NCI-H69 (cell line): ENCODE results near the gene INPP5D.

Experiments used
- DNase-seq: peaks from one replicate; lab custom pipeline; 2025; lab: John Stamatoyannopoulos, UW

INPP5D gene

GRCh38 chr2:233075141-233075965, 15.2 kb downstream of the INPP5D start:
- DNase-seq: no peak

DNA sequence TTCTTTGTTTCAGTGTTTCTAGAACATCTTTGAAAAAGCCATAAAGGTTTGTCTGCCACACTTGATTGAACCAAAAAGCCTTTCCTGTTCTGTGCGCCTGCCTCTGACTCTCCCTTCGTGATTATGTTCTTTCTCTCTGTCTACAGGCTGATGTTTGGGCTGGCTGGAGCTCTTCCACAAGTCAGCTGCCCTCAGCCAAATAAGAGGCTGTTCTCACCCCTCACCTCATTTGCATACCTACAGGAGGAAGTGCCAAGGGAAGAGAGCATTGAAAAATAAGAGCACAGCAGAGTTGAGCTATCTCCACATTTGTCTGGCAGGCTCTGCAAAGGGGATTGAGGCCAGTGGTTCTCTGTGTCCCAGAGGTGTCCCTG, 15.8 kb downstream of the INPP5D start:
- DNase-seq: no peak

- DNase-seq: no peak
Measured at GRCh38 chr2:233076749-233077148, 16.6 kb downstream of the INPP5D start.

DNA sequence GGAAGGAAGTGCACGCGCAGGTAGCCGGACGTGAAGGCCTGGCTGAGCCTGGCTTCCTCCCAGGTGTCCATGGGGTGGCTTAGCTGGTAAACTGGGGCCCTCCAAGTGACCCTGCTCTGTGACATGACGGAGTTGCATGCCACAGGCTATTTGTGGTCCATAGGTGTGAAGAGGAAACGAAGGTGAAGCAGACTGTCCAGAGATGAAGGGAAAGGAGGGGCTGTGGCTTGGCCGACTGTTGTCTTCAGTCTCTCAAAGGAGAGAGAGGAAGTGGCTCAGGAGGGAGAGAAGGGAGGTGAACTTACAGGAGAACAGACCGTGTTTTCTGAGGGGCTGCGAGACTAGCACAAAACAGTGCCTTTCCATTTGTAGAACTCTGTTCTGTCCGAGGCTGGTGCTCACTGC, 19.3 kb downstream of the INPP5D start:
- DNase-seq: no peak

DNA sequence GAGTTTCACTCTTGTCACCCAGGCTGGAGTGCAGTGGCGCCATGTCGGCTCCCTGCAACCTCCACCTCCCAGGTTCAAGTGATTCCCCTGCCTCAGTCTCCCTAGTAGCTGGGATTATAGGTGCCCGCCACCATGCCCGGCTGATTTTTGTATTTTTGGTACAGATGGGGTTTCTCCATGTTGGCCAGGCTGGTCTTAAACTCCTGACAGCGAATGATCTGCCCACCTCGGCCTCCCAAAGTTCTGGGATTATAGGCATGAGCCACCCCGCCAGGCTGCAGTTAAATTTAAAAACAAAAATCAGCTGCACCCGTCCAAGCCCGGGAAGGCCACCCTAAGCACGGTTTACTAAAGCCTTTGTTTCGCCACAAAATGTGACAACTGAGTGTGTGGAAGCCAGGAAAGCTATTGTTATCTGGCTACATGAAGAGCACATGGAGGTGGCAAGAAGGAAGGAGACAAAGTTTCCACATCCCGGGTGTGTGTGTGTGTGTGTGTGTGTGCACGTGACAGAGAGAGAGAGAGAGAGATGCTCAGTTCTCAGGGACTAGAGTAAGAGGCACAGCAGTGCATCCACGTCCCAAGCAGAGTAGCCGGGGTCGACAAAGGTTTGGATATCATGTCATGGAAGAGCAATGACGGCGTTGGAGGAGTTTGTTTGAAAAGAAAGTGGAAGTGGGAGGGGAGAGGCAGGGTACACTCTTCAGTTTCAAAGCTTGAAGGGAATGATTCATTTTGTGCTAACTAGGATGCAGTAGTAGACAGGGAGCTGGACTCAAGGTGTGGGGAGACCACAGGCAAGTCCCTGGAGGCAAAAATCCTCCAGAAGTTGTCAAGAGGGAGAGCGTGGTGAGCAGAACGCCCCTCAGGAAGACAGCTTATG, 20.1 kb downstream of the INPP5D start:
- DNase-seq: no peak

- no peak for DNase-seq
Measured at GRCh38 chr2:233080836-233081229, 20.7 kb downstream of the INPP5D start.

DNA sequence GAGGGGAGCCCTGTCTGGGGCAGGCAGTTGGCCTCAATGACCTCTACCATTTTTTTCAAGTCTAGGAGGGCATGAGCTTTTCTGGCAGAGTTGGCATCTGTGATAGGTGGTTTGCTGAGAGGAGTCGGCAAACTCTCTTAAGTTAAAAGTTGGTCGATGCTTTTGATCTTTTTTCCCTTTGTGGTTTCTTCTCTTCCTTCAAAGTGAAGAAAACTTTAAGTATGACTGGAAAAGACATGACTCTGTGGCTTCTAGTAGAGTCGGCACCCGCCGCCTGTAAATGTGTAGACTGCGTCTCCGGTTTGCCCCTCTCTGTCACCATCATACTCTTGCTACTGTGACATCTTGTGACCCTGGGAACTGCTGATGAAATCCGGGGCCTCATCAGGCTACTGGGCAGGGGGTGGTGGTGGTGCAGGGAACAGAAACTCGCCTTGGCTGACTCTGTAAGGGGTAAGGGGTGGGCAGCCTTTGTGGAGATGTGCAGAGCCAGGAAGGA, 21.1 kb downstream of the INPP5D start:
- no peak for DNase-seq

- DNase-seq: no peak
Measured at GRCh38 chr2:233081731-233082221, 21.6 kb downstream of the INPP5D start.

DNA sequence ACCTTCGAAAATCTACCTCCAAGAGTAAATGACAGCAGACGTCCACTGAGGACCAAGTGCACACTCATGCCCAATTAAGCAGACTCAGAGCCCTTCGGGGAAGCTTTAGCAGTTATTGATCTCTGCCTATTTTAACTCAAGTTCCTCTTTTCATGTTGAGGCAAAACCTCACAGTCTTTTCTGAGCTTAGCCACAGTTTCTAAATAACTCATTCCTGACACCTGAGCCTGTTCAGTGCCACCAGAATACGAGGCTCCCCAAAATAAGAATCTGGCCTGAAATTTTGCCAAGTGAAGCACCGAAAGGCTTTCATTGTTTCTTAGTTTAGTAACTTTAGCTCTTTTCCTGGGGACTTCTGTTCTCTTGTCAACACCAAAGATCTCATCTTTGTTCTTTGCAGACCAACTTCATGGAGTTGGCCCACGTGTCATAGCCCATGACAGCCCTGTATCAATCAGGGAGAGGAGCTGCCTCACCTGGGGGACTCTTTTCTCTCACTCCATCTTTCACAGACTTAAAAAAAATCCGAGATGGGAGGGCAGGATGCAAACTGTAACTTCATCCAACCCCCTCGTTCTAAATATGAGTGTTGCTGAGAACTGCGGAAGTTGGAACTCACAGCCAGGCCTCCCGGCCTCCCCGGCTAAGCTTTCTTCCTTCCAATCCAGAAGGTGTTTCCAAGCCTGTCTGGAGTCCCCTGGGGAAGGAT, 22.2 kb downstream of the INPP5D start:
- no peak for DNase-seq

- no peak for DNase-seq
Measured at GRCh38 chr2:233082931-233083755, 23.0 kb downstream of the INPP5D start.

DNA sequence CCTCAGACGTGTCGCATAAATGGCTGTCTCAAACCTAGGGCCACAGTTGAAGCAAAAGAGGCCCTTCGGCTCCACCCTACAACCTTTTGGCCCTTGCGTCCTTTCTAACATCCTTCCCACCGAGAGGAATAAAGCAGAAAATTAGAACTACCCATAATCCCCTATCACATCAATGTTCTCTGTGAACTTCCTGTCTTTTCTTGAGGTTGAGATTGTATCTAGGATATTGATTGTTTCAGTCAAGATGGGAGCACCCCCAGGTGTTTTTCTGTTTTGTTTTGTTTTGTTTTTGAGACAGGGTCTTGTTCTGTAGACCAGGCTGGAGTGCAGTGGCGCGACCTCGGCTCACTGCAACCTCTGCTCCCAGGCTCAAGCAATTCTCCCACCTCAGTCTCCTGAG, 23.6 kb downstream of the INPP5D start:
- no peak for DNase-seq

GRCh38 chr2:233084488-233084887, 24.3 kb downstream of the INPP5D start:
- DNase-seq: no peak

- DNase-seq: no peak
Measured at GRCh38 chr2:233085037-233085838, 25.1 kb downstream of the INPP5D start.

GRCh38 chr2:233085839-233086150, 25.7 kb downstream of the INPP5D start:
- no peak for DNase-seq

DNA sequence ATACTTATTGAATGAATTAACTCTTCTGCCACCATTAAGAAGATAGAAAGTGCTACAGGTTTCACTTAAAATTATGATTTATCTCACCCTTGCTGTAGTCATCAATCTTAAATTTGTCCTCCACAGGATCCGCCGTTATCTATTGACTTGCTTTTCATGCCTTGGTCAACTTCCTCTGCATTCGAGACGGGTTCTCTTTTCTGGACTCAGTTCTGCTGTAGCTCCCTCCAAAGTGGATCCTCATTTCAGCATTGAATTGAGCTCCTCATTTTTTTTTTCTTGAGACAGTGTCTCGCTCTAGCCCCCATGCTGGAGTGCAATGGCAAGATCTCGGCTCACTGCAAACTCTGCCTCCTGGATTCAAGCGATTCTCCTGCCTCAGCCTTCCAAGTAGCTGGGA, 27.6 kb downstream of the INPP5D start:
- DNase-seq: no peak

GRCh38 chr2:233088972-233089345, 28.8 kb downstream of the INPP5D start:
- no peak for DNase-seq

GRCh38 chr2:233089851-233090250, 29.7 kb downstream of the INPP5D start:
- DNase-seq: no peak

DNA sequence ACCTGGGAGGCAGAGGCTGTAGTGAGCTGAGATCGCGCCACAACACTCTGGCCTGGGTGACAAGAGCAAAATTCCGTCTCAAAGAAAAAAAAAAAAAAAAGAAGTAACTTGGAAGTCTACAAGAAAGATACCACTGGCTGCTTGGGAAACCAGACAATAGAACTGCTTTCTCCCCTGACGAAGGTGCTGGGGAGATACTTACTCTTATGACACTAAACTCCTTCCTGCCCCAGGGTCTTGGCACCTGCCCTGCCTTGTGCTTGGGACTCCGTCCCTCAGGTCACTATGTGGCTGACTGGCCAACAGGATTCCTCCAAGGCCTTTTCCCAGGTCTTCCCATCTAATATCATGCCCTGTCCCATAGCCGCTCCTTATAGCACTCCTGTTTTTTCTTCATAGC, 30.7 kb downstream of the INPP5D start:
- DNase-seq: no peak

GRCh38 chr2:233091595-233092375, 31.6 kb downstream of the INPP5D start:
- DNase-seq: no peak
